SK-N-SH treated with all-trans-retinoic acid at 6 μM for 48 hours (cell line): ENCODE results near the gene MAGI3.

Source experiments
- BACH2 ChIP-seq: fragments of 250-450 bp; sonication (Bioruptor Pico); IDR thresholded peaks from 2 replicates; pipeline ENCODE4 v1.9.0; 2021; ENCODE audit warnings: mild to moderate bottlenecking, borderline replicate concordance
- CSDC2 ChIP-seq: fragments of 250-450 bp; sonication (Bioruptor Pico); IDR thresholded peaks from 2 replicates; pipeline ENCODE4 v1.5.0; 2020; ENCODE audit warnings: mild to moderate bottlenecking, moderate library complexity
- ESRRG ChIP-seq: fragments of 250-450 bp; sonication (Bioruptor Pico); IDR thresholded peaks from 2 replicates; pipeline ENCODE4 v1.6.1; 2021; ENCODE audit warnings: mild to moderate bottlenecking
- GLIS3 ChIP-seq: fragments of 250-450 bp; sonication (Bioruptor Pico); IDR thresholded peaks from 2 replicates; pipeline ENCODE4 v1.5.0; 2020; ENCODE audit warnings: mild to moderate bottlenecking, moderate library complexity
- ISL1 ChIP-seq: fragments of 250-450 bp; sonication (Bioruptor Pico); IDR thresholded peaks from 2 replicates; pipeline ENCODE4 v2.1.2; 2022; ENCODE audit warnings: mild to moderate bottlenecking, moderate library complexity
- OSR1 ChIP-seq: fragments of 250-450 bp; sonication (Bioruptor Pico); IDR thresholded peaks from 2 replicates; pipeline ENCODE4 v1.8.0; 2022; ENCODE audit warnings: moderate library complexity, mild to moderate bottlenecking, inconsistent platforms
- ZFP3 ChIP-seq: fragments of 250-450 bp; sonication (Bioruptor Pico); IDR thresholded peaks from 2 replicates; pipeline ENCODE4 v1.5.0; 2020; ENCODE audit warnings: mild to moderate bottlenecking, moderate library complexity
- ZFP30 ChIP-seq: fragments of 450-650 bp; formaldehyde crosslinking; IDR thresholded peaks from 2 replicates; pipeline ENCODE4 v1.5.0; 2022; ENCODE audit warnings: mild to moderate bottlenecking, moderate library complexity
- ZNF565 ChIP-seq: fragments of 450-650 bp; formaldehyde crosslinking; conservative IDR thresholded peaks from 2 replicates; pipeline ENCODE4 v1.5.0; 2020; ENCODE audit warnings: low read depth, mild to moderate bottlenecking, moderate library complexity
- TF ChIP-seq, protein P1 (sequence below): fragments of 250-450 bp; sonication (Bioruptor Pico); IDR thresholded peaks from 2 replicates; pipeline ENCODE4 v1.8.0; 2021; ENCODE audit warnings: low read depth, mild to moderate bottlenecking, moderate library complexity, borderline replicate concordance
- TF ChIP-seq, protein P2 (sequence below): fragments of 250-450 bp; sonication (Bioruptor Pico); IDR thresholded peaks from 2 replicates; pipeline ENCODE4 v1.8.0; 2020; ENCODE audit warnings: mild to moderate bottlenecking, moderate library complexity, borderline replicate concordance
- TF ChIP-seq, protein P3 (sequence below): fragments of 250-450 bp; sonication (Bioruptor Pico); IDR thresholded peaks from 2 replicates; pipeline ENCODE4 v1.5.1; 2020; ENCODE audit warnings: low read depth, mild to moderate bottlenecking, moderate library complexity
- TF ChIP-seq, protein P4 (sequence below): fragments of 250-450 bp; sonication (Bioruptor Pico); IDR thresholded peaks from 2 replicates; pipeline ENCODE4 v1.5.0; 2020; ENCODE audit warnings: mild to moderate bottlenecking, moderate library complexity
- TF ChIP-seq, protein P5 (sequence below): fragments of 250-450 bp; sonication (Bioruptor Pico); IDR thresholded peaks from 2 replicates; pipeline ENCODE4 v1.5.1; 2021; ENCODE audit warnings: mild to moderate bottlenecking, moderate library complexity

DNA sequence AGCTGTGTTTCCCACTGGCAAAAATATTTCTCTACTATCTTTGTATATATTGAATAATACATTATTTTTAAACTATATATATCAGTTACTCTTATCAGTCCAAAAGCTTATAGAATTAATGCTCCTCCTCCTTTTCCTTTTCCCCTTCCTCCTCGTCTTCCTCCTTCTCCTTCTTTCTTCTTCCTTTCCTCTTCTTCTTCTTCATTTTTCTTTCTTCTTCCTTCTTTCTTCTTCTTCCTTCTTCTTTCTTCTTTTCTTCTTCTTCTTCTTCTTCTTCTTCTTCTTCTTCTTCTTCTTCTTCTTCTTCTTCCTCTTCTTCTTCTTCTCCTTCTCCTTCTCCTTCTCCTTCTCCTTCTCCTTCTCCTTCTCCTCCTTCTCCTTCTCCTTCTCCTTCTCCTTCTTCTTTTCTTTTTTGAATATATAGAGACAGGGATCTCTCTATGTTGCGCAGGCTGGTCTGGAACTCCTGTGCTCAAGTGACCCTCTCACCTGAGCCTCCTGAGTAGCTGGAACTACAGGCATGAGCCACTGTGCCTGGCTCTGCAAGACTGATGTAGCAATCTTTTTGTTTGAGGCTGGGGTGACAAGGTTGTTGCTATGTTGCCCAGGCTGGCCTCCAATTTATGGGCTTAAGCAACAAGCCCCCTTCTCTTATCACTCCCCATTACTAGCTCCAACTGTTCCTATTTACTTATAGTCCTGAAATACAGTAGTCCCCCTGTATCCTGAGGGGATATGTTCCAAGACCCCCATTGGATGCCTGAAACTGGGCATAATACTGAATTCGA, 47.4 kb downstream of the MAGI3 start:
- no peak for TF ChIP-seq OSR1 (CRISPR knock-in tag)
- TF ChIP-seq, protein P1, sequence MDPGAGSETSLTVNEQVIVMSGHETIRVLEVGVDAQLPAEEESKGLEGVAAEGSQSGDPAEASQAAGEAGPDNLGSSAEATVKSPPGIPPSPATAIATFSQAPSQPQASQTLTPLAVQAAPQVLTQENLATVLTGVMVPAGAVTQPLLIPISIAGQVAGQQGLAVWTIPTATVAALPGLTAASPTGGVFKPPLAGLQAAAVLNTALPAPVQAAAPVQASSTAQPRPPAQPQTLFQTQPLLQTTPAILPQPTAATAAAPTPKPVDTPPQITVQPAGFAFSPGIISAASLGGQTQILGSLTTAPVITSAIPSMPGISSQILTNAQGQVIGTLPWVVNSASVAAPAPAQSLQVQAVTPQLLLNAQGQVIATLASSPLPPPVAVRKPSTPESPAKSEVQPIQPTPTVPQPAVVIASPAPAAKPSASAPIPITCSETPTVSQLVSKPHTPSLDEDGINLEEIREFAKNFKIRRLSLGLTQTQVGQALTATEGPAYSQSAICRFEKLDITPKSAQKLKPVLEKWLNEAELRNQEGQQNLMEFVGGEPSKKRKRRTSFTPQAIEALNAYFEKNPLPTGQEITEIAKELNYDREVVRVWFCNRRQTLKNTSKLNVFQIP (CRISPR knock-in tag): no peak
- no peak for TF ChIP-seq ZFP3 (CRISPR knock-in tag)
- TF ChIP-seq, protein P2, sequence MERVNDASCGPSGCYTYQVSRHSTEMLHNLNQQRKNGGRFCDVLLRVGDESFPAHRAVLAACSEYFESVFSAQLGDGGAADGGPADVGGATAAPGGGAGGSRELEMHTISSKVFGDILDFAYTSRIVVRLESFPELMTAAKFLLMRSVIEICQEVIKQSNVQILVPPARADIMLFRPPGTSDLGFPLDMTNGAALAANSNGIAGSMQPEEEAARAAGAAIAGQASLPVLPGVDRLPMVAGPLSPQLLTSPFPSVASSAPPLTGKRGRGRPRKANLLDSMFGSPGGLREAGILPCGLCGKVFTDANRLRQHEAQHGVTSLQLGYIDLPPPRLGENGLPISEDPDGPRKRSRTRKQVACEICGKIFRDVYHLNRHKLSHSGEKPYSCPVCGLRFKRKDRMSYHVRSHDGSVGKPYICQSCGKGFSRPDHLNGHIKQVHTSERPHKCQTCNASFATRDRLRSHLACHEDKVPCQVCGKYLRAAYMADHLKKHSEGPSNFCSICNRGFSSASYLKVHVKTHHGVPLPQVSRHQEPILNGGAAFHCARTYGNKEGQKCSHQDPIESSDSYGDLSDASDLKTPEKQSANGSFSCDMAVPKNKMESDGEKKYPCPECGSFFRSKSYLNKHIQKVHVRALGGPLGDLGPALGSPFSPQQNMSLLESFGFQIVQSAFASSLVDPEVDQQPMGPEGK (CRISPR knock-in tag): no peak
- TF ChIP-seq ZNF565: no peak
- TF ChIP-seq, protein P3, sequence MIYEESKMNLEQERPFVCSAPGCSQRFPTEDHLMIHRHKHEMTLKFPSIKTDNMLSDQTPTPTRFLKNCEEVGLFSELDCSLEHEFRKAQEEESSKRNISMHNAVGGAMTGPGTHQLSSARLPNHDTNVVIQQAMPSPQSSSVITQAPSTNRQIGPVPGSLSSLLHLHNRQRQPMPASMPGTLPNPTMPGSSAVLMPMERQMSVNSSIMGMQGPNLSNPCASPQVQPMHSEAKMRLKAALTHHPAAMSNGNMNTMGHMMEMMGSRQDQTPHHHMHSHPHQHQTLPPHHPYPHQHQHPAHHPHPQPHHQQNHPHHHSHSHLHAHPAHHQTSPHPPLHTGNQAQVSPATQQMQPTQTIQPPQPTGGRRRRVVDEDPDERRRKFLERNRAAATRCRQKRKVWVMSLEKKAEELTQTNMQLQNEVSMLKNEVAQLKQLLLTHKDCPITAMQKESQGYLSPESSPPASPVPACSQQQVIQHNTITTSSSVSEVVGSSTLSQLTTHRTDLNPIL (CRISPR knock-in tag): no peak
- no peak for TF ChIP-seq CSDC2 (CRISPR knock-in tag)
- TF ChIP-seq, protein P4, sequence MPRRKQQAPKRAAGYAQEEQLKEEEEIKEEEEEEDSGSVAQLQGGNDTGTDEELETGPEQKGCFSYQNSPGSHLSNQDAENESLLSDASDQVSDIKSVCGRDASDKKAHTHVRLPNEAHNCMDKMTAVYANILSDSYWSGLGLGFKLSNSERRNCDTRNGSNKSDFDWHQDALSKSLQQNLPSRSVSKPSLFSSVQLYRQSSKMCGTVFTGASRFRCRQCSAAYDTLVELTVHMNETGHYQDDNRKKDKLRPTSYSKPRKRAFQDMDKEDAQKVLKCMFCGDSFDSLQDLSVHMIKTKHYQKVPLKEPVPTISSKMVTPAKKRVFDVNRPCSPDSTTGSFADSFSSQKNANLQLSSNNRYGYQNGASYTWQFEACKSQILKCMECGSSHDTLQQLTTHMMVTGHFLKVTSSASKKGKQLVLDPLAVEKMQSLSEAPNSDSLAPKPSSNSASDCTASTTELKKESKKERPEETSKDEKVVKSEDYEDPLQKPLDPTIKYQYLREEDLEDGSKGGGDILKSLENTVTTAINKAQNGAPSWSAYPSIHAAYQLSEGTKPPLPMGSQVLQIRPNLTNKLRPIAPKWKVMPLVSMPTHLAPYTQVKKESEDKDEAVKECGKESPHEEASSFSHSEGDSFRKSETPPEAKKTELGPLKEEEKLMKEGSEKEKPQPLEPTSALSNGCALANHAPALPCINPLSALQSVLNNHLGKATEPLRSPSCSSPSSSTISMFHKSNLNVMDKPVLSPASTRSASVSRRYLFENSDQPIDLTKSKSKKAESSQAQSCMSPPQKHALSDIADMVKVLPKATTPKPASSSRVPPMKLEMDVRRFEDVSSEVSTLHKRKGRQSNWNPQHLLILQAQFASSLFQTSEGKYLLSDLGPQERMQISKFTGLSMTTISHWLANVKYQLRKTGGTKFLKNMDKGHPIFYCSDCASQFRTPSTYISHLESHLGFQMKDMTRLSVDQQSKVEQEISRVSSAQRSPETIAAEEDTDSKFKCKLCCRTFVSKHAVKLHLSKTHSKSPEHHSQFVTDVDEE (CRISPR knock-in tag): no peak
- TF ChIP-seq, protein P5, sequence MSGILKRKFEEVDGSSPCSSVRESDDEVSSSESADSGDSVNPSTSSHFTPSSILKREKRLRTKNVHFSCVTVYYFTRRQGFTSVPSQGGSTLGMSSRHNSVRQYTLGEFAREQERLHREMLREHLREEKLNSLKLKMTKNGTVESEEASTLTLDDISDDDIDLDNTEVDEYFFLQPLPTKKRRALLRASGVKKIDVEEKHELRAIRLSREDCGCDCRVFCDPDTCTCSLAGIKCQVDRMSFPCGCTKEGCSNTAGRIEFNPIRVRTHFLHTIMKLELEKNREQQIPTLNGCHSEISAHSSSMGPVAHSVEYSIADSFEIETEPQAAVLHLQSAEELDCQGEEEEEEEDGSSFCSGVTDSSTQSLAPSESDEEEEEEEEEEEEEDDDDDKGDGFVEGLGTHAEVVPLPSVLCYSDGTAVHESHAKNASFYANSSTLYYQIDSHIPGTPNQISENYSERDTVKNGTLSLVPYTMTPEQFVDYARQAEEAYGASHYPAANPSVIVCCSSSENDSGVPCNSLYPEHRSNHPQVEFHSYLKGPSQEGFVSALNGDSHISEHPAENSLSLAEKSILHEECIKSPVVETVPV (CRISPR knock-in tag): no peak
- TF ChIP-seq ZFP30 (CRISPR knock-in tag): no peak
- no peak for TF ChIP-seq ISL1 (CRISPR knock-in tag)
- TF ChIP-seq BACH2: no peak
- TF ChIP-seq ESRRG (CRISPR knock-in tag): no peak
- TF ChIP-seq GLIS3 (CRISPR knock-in tag): no peak
